A549 (cell line): ENCODE data around the gene ADARB2. TPM values are rescaled to one million over a fixed set of nuclear protein-coding genes. Genes with fewer than 3 reads are reported as not detected.

Source experiments
- ATAC-seq, 2 experiments: fragments of 200-7000 bp in 1 of 2; fragments of >200 bp in 1 of 2; cut with Nextera tagmentation in 1 of 2; cut with Tn5 transposase in 1 of 2; 3 replicates each; pipeline versions ENCODE4 v1.8.0 to v1.9.1; 2018 to 2020; ENCODE audit warnings: mild to moderate bottlenecking in 1 of 2, moderate library complexity in 1 of 2
- CTCF ChIA-PET: fragments of 300-600 bp; sonication (Branson Sonifier 250); formaldehyde crosslinking; extraction: SDS; loops from one replicate; lab custom pipeline; 2021; ENCODE audit warnings: antibody characterized with exemption, inconsistent platforms; lab: Yijun Ruan, JAX
- POLR2A ChIA-PET: fragments of 350-600 bp; formaldehyde crosslinking; extraction: SDS; loops from one replicate; lab custom pipeline; 2021; ENCODE audit warnings: antibody characterized with exemption, inconsistent platforms; lab: Yijun Ruan, JAX
- DNase-seq, 2 experiments: peaks; one replicate each; pipeline versions ENCODE4 v3.0.0 to v3.0.0-alpha.2; 2011 to 2016; ENCODE audit warnings: low read depth in 1 of 2, low spot score in 1 of 2
- FAIRE-seq: peaks from 2 replicates; lab custom pipeline; 2011; peaks lifted over from hg19 to GRCh38; lab: Jason Lieb, UNC
- H3K27ac ChIP-seq, 2 experiments: fragments of >200 bp; sonication (Bioruptor Twin); formaldehyde crosslinking; 3 replicates each; pipeline ENCODE4 v1.5.1; 2016 to 2017
- H3K4me1 ChIP-seq: fragments of >200 bp; sonication (Bioruptor Twin); formaldehyde crosslinking; 3 replicates; pipeline ENCODE4 v1.6.1; 2016
- H3K4me2 ChIP-seq: fragments of >200 bp; sonication (Bioruptor Twin); formaldehyde crosslinking; 3 replicates; pipeline ENCODE4 v1.6.1; 2016
- H3K4me3 ChIP-seq: fragments of >200 bp; sonication (Bioruptor Twin); formaldehyde crosslinking; 3 replicates; pipeline ENCODE4 v1.5.1; 2016
- H3K9me3 ChIP-seq: fragments of >200 bp; sonication (Bioruptor Twin); formaldehyde crosslinking; 3 replicates; pipeline ENCODE4 v1.6.1; 2016
- BHLHE40 ChIP-seq: IDR thresholded peaks from 2 replicates; pipeline ENCODE4 v1.6.1; 2012; ENCODE audit warnings: low read depth, low read length, inconsistent platforms
- CBX2 ChIP-seq: fragments of 200-600 bp; sonication (generic); IDR thresholded peaks from 2 replicates; pipeline ENCODE4 v1.6.1; 2016; ENCODE audit warnings: low read depth, mild to moderate bottlenecking, borderline replicate concordance
- CHD4 ChIP-seq: fragments of 200-600 bp; sonication (generic); IDR thresholded peaks from 2 replicates; pipeline ENCODE4 v1.6.1; 2016; ENCODE audit warnings: antibody characterized with exemption, mild to moderate bottlenecking, borderline replicate concordance
- EHMT2 ChIP-seq: fragments of 200-600 bp; sonication (generic); IDR thresholded peaks from 2 replicates; pipeline ENCODE4 v1.6.1; 2016; ENCODE audit warnings: antibody characterized with exemption, low read depth, mild to moderate bottlenecking, moderate library complexity
- EP300 ChIP-seq, 2 experiments: fragments of >200 bp; sonication (Bioruptor Twin); formaldehyde crosslinking; IDR thresholded peaks; 2 replicates in 1 of 2; 3 replicates in 1 of 2; pipeline ENCODE4 v1.6.1; 2016 to 2017
- FOXS1 ChIP-seq: fragments of 250-450 bp; sonication (Bioruptor Pico); IDR thresholded peaks from 2 replicates; pipeline ENCODE4 v1.5.0; 2020; ENCODE audit warnings: mild to moderate bottlenecking, moderate library complexity
- HEYL ChIP-seq: fragments of 250-450 bp; sonication (Bioruptor Pico); IDR thresholded peaks from 2 replicates; pipeline ENCODE4 v1.8.0; 2021; ENCODE audit warnings: mild to moderate bottlenecking, moderate library complexity
- HOXB13 ChIP-seq: fragments of 250-450 bp; sonication (Bioruptor Pico); IDR thresholded peaks from 2 replicates; pipeline ENCODE4 v1.5.0; 2020; ENCODE audit warnings: low read depth, mild to moderate bottlenecking, moderate library complexity
- MYC ChIP-seq: IDR thresholded peaks from 2 replicates; pipeline ENCODE4 v1.6.1; 2012; ENCODE audit warnings: mild to moderate bottlenecking, inconsistent platforms, low read length, improper control_type of control experiment, borderline replicate concordance
- NPAS2 ChIP-seq: fragments of 250-450 bp; sonication (Bioruptor Pico); IDR thresholded peaks from 2 replicates; pipeline ENCODE4 v1.8.0; 2022; ENCODE audit warnings: mild to moderate bottlenecking, moderate library complexity, borderline replicate concordance
- POLR2A ChIP-seq: IDR thresholded peaks from 2 replicates; pipeline ENCODE4 v1.6.1; 2012; ENCODE audit warnings: mild to moderate bottlenecking, low read length
- RAD21 ChIP-seq, 2 experiments: fragments of >200 bp in 1 of 2; sonication (Bioruptor Twin) in 1 of 2; formaldehyde crosslinking in 1 of 2; IDR thresholded peaks in 1 of 2; conservative IDR thresholded peaks in 1 of 2; 2 replicates in 1 of 2; 3 replicates in 1 of 2; pipeline ENCODE4 v1.6.1; 2012 to 2018; ENCODE audit warnings: inconsistent platforms in 1 of 2
- RARB ChIP-seq: fragments of 250-450 bp; sonication (Bioruptor Pico); IDR thresholded peaks from 2 replicates; pipeline ENCODE4 v1.8.0; 2021; ENCODE audit warnings: mild to moderate bottlenecking, moderate library complexity
- RCOR1 ChIP-seq: fragments of 150-350 bp; IDR thresholded peaks from 2 replicates; pipeline ENCODE4 v1.6.1; 2014; ENCODE audit warnings: antibody characterized with exemption, low read length, low read depth
- RFX5 ChIP-seq: fragments of 450-650 bp; IDR thresholded peaks from 2 replicates; pipeline ENCODE4 v1.7.1; 2014; ENCODE audit warnings: antibody characterized with exemption, mild to moderate bottlenecking, moderate library complexity
- RNF2 ChIP-seq: fragments of 200-600 bp; sonication (generic); IDR thresholded peaks from 2 replicates; pipeline ENCODE4 v1.6.1; 2016; ENCODE audit warnings: low read depth, mild to moderate bottlenecking, antibody characterized with exemption, moderate library complexity, borderline replicate concordance
- SMC3 ChIP-seq: fragments of >200 bp; sonication (Bioruptor Twin); formaldehyde crosslinking; IDR thresholded peaks from 3 replicates; pipeline ENCODE4 v1.6.1; 2018; ENCODE audit warnings: inconsistent platforms
- SREBF2 ChIP-seq: fragments of 450-650 bp; IDR thresholded peaks from 2 replicates; pipeline ENCODE4 v1.6.1; 2014; ENCODE audit warnings: mild to moderate bottlenecking, moderate library complexity
- TFCP2L1 ChIP-seq: fragments of 250-450 bp; sonication (Bioruptor Pico); IDR thresholded peaks from 2 replicates; pipeline ENCODE4 v1.5.0; 2021; ENCODE audit warnings: mild to moderate bottlenecking
- ZC3H11A ChIP-seq: fragments of 450-650 bp; IDR thresholded peaks from 2 replicates; pipeline ENCODE4 v1.6.1; 2014; ENCODE audit warnings: antibody characterized with exemption, mild to moderate bottlenecking
- ZFP36 ChIP-seq: fragments of 450-650 bp; IDR thresholded peaks from 2 replicates; pipeline ENCODE4 v1.6.1; 2014; ENCODE audit warnings: borderline replicate concordance; ENCODE audit not compliant: partially characterized antibody
- ZSCAN20 ChIP-seq: fragments of 250-450 bp; sonication (Bioruptor Pico); IDR thresholded peaks from 2 replicates; pipeline ENCODE4 v1.8.0; 2022; ENCODE audit warnings: mild to moderate bottlenecking, moderate library complexity
- WGBS: methylation state at CpG from one replicate; pipeline ENCODE4 v1.1.6; 2017; ENCODE audit errors: missing lambda C conversion rate; 5-methylcytosine and 5-hydroxymethylcytosine counted together
- polyA plus RNA-seq, 4 experiments: library from polyadenylated mRNA; depleted of rRNA in 3 of 4; stranded (reverse); fragments of >200 nt; fragmentation: RNase III in 1 of 4; extraction: RNeasy Plus Mini Kit Qiagen cat#74134 plus additional on column Dnase treatment in 1 of 4; gene quantifications; 2 replicates in 3 of 4; 3 replicates in 1 of 4; pipeline ENCODE4 v1.2.3, GENCODE V29; 2011 to 2017
- TF ChIP-seq, protein P1 (sequence below): IDR thresholded peaks from 2 replicates; pipeline ENCODE4 v1.6.1; 2012
- TF ChIP-seq, protein P2 (sequence below): IDR thresholded peaks from 2 replicates; pipeline ENCODE4 v1.6.1; 2012; ENCODE audit warnings: low read depth, borderline replicate concordance
- TF ChIP-seq, protein P3 (sequence below): fragments of 250-450 bp; sonication (Bioruptor Pico); IDR thresholded peaks from 2 replicates; pipeline ENCODE4 v1.5.0; 2021; ENCODE audit warnings: mild to moderate bottlenecking, moderate library complexity, borderline replicate concordance
- TF ChIP-seq, protein P4 (sequence below): fragments of >200 bp; sonication (Bioruptor Twin); formaldehyde crosslinking; IDR thresholded peaks from 3 replicates; pipeline ENCODE4 v1.5.1; 2016

ADARB2 gene
- polyA plus RNA-seq, 2 of the 4 experiments (the other 2 are of a cell fraction) = not detected

DNA sequence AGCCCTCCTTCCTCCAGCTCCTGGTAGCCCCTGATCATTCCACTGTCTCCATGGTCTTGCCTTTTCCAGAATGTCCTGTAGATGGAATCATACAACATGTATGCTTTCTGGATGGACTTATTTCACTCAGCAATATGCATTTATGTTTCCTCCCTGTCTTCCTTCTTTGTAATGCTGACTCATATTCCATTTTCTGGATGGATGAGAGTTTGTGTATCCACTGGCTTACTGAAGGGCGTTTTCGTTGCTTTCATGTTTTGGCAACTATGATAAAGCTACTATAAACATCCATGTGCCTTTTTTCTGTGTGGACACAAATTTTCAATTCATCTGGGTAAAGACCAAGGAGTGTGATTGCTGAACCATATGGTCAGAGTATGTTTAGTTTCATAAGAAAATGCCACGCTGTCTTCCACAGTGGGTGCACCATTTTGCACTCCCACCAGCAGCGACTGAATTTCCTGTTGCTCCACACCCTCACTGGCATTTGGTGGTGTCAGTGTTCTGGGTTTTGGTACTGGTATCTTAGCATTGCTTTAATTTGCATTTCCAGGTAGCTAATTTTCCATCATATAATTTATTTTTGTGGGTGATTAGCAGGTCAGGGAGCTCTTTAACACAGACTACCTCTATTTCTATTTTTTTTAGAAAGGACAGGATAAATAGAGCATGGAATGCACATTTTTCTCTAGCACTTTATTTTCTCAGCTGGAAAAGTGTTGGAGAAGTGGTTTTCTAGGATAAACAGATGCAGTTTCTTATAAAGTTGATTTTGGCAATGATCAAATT lies 429.0 kb downstream of the ADARB2 start:
- no peaks in the 10 kb centered on the region for H3K9me3 ChIP-seq
- POLR2A ChIA-PET = no interaction called here
- CTCF ChIA-PET = no interaction called here
- ATAC-seq (no peak), DNase-seq (no peak), FAIRE-seq (no peak)
- no peak overlapping the region for H3K4me2 ChIP-seq
- no peak overlapping the region for H3K4me3 ChIP-seq
- H3K4me1 ChIP-seq = no peaks in the 10 kb centered on the region
- H3K27ac ChIP-seq = no peak overlapping the region
- WGBS = 28% methylated on average over 4 of the region's 4 CpGs
- TF ChIP-seq ZSCAN20 (no peak), CBX2 (no peak), ZC3H11A (no peak), NPAS2 (CRISPR knock-in tag) (no peak), CHD4 (no peak), HOXB13 (no peak), EHMT2 (no peak), TFCP2L1 (CRISPR knock-in tag) (no peak), RFX5 (no peak), RNF2 (no peak), HEYL (CRISPR knock-in tag) (no peak)
- TF ChIP-seq, protein P1, sequence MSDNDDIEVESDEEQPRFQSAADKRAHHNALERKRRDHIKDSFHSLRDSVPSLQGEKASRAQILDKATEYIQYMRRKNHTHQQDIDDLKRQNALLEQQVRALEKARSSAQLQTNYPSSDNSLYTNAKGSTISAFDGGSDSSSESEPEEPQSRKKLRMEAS = no peak
- TF ChIP-seq, protein P2, sequence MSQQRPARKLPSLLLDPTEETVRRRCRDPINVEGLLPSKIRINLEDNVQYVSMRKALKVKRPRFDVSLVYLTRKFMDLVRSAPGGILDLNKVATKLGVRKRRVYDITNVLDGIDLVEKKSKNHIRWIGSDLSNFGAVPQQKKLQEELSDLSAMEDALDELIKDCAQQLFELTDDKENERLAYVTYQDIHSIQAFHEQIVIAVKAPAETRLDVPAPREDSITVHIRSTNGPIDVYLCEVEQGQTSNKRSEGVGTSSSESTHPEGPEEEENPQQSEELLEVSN = no peak
- TF ChIP-seq, protein P3, sequence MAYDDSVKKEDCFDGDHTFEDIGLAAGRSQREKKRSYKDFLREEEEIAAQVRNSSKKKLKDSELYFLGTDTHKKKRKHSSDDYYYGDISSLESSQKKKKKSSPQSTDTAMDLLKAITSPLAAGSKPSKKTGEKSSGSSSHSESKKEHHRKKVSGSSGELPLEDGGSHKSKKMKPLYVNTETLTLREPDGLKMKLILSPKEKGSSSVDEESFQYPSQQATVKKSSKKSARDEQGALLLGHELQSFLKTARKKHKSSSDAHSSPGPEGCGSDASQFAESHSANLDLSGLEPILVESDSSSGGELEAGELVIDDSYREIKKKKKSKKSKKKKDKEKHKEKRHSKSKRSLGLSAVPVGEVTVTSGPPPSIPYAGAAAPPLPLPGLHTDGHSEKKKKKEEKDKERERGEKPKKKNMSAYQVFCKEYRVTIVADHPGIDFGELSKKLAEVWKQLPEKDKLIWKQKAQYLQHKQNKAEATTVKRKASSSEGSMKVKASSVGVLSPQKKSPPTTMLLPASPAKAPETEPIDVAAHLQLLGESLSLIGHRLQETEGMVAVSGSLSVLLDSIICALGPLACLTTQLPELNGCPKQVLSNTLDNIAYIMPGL = no peak
- TF ChIP-seq, protein P4, sequence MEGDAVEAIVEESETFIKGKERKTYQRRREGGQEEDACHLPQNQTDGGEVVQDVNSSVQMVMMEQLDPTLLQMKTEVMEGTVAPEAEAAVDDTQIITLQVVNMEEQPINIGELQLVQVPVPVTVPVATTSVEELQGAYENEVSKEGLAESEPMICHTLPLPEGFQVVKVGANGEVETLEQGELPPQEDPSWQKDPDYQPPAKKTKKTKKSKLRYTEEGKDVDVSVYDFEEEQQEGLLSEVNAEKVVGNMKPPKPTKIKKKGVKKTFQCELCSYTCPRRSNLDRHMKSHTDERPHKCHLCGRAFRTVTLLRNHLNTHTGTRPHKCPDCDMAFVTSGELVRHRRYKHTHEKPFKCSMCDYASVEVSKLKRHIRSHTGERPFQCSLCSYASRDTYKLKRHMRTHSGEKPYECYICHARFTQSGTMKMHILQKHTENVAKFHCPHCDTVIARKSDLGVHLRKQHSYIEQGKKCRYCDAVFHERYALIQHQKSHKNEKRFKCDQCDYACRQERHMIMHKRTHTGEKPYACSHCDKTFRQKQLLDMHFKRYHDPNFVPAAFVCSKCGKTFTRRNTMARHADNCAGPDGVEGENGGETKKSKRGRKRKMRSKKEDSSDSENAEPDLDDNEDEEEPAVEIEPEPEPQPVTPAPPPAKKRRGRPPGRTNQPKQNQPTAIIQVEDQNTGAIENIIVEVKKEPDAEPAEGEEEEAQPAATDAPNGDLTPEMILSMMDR = no peak

DNA sequence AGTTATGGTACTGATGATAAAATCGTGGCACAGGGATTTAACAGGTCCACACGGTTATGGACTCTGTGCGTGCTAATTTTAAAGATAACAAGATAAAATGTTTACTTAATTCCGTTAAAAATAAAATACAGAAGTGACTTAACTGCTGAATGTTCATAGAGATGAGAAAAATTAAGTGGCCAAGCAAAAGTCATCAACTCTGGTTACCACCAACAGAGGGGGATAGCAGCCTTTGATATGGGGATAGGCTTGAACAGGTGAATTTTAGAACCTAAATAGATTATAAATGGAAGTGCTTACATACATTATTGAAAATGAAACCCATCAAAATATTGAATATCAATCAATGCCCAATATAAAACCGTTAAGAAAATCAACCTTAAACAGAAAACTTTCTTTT lies 436.2 kb downstream of the ADARB2 start:
- Histone ChIP-seq H3K4me1 (no peaks in the 10 kb centered on the region), H3K9me3 (no peaks in the 10 kb centered on the region), H3K4me2 (no peak overlapping the region), H3K27ac (no peak overlapping the region), H3K4me3 (no peak overlapping the region)
- 4% methylated on average over 5 of the region's 5 CpGs for WGBS
- ChIA-PET POLR2A (no interaction called here), CTCF (interaction anchor here (1.1 kb wide), 1 partner anchor 1743 kb away, joined by 3 read pairs; no protein-coding TSS in a partner anchor)
- no peak for FAIRE-seq
- DNase-seq = no peak
- no peak for ATAC-seq
- TF ChIP-seq CBX2 = no peak
- peak in 1 of 2 experiments; percentile 40; a peak in 2 of 5 replicates for TF ChIP-seq RAD21 (conservative IDR thresholded peaks at IDR 0.05 in 1 of 2, IDR thresholded peaks at IDR 0.05 in 1 of 2)

DNA sequence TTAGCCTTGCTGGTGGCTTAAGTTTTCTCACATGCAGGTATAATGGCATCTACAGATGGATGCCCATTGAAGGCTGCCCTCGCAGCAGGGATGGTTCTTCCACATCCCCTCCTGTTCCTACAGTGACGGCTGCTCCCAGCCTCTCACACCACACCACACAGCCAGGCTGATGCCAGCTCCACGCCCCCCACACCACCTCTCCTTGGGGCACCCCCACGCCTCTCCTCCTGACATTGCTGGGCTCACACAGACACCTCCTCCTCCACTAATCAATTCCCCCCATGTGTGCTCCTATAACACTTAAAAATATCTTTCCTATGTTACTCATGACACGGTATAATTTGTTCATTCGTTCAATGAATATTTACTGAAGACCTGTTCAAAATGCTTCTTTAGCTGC lies 437.1 kb downstream of the ADARB2 start:
- CTCF ChIA-PET = interaction anchor here (1.1 kb wide), 1 partner anchor 1744 kb away, joined by 3 read pairs; no protein-coding TSS in a partner anchor
- ATAC-seq = no peak
- DNase-seq = no peak
- TF ChIP-seq, protein P3 = no peak
- no peak for TF ChIP-seq EP300 (IDR thresholded peaks at IDR 0.05)
- no peak for TF ChIP-seq FOXS1 (CRISPR knock-in tag)
- TF ChIP-seq RCOR1 = no peak
- TF ChIP-seq SREBF2 = no peak
- no peak for TF ChIP-seq SMC3
- TF ChIP-seq RARB (CRISPR knock-in tag) = no peak
- TF ChIP-seq BHLHE40 = no peak
- TF ChIP-seq MYC = no peak
- no peak for TF ChIP-seq POLR2A
- no peak for TF ChIP-seq ZFP36

More for the DNA sequence above, 437.1 kb downstream of the ADARB2 start:
- WGBS = 15% methylated on average over 6 of the region's 6 CpGs
- H3K4me2 ChIP-seq = no peak overlapping the region
- no peaks in the 10 kb centered on the region for H3K4me1 ChIP-seq
- no peak overlapping the region for H3K4me3 ChIP-seq
- FAIRE-seq = no peak
- POLR2A ChIA-PET = no interaction called here
- no peaks in the 10 kb centered on the region for H3K9me3 ChIP-seq
- no peak overlapping the region for H3K27ac ChIP-seq
